Measurements from ENCODE around the gene CYB5B.

CYB5B gene

GRCh38 chr16:69485816-69486215 is 61.4 kb downstream of the CYB5B start:
- Histone ChIP-seq H3K9ac (no peak overlapping the region), H3K79me2 (no peaks in the 10 kb centered on the region), H3K27ac (no peak overlapping the region), H3K4me1 (no peaks in the 10 kb centered on the region), H3K4me2 (ENCODE audit: low read length) (no peak overlapping the region), H3K36me3 (ENCODE audit: control insufficient read depth, insufficient read depth, low read length) (no peaks in the 10 kb centered on the region), H3K9me3 (ENCODE audit: control insufficient read depth, low read length) (no peaks in the 10 kb centered on the region), H2AFZ (no peak overlapping the region), H3K4me3 (ENCODE audit: low read depth, low read length) (no peak overlapping the region), H3K27me3 (ENCODE audit: control insufficient read depth, insufficient read depth, low read length) (no peaks in the 10 kb centered on the region)
- TF ChIP-seq, protein P1, sequence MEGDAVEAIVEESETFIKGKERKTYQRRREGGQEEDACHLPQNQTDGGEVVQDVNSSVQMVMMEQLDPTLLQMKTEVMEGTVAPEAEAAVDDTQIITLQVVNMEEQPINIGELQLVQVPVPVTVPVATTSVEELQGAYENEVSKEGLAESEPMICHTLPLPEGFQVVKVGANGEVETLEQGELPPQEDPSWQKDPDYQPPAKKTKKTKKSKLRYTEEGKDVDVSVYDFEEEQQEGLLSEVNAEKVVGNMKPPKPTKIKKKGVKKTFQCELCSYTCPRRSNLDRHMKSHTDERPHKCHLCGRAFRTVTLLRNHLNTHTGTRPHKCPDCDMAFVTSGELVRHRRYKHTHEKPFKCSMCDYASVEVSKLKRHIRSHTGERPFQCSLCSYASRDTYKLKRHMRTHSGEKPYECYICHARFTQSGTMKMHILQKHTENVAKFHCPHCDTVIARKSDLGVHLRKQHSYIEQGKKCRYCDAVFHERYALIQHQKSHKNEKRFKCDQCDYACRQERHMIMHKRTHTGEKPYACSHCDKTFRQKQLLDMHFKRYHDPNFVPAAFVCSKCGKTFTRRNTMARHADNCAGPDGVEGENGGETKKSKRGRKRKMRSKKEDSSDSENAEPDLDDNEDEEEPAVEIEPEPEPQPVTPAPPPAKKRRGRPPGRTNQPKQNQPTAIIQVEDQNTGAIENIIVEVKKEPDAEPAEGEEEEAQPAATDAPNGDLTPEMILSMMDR (IDR thresholded peaks at IDR 0.05): no peak

DNA sequence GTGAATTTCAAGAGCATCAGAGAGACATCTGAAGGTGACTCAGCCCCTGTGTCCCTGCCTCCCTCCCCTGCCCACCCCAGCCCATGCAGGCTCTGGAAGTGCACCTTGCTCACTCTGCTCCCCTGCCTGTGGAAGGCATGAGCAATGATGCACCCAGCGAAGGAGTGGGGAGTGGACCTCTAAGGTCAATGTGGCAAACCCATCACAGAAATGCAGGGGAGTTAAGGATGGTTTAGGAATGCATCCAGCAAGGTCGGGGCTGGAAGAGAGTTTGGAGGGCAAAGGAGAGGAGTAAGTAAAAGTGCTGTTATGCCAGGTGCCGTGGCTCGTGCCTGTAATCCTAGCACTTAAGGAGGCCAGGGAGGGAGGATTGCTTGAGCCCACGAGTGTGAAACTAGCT is 61.9 kb downstream of the CYB5B start:
- no peak overlapping the region for H2AFZ ChIP-seq
- H3K27me3 ChIP-seq (ENCODE audit: control insufficient read depth, insufficient read depth, low read length): no peaks in the 10 kb centered on the region
- no peak overlapping the region for H3K4me2 ChIP-seq (ENCODE audit: low read length)
- H3K4me3 ChIP-seq (ENCODE audit: low read depth, low read length): no peak overlapping the region
- no peaks in the 10 kb centered on the region for H3K36me3 ChIP-seq (ENCODE audit: control insufficient read depth, insufficient read depth, low read length)
- TF ChIP-seq, protein P1 (IDR thresholded peaks at IDR 0.05): no peak
- no peaks in the 10 kb centered on the region for H3K9me3 ChIP-seq (ENCODE audit: control insufficient read depth, low read length)
- H3K9ac ChIP-seq: no peak overlapping the region
- no peaks in the 10 kb centered on the region for H3K4me1 ChIP-seq
- no peak overlapping the region for H3K27ac ChIP-seq
- H3K79me2 ChIP-seq: no peaks in the 10 kb centered on the region

DNA sequence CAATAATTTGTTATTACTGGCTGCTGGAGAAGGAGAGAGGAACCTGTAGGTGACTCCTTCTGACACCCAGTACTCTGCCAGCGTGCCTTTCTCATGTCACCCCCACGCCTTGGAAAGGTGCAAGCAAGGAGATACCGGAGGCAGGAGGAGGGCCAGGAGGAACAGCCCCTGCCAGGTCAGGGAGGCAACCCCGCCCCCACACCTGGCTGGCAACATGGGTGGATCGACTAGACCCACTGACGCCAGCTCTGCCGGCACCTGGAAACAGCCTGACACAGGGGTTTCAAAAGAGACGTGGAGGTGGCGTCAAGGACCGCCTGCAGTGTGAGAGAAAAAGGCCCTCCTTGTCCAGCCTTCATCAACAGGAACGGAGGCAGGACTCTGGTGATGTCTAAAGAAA is 62.3 kb downstream of the CYB5B start:
- TF ChIP-seq, protein P1 (IDR thresholded peaks at IDR 0.05): no peak
- Histone ChIP-seq H3K36me3 (ENCODE audit: control insufficient read depth, insufficient read depth, low read length) (no peaks in the 10 kb centered on the region), H3K9me3 (ENCODE audit: control insufficient read depth, low read length) (no peaks in the 10 kb centered on the region)

DNA sequence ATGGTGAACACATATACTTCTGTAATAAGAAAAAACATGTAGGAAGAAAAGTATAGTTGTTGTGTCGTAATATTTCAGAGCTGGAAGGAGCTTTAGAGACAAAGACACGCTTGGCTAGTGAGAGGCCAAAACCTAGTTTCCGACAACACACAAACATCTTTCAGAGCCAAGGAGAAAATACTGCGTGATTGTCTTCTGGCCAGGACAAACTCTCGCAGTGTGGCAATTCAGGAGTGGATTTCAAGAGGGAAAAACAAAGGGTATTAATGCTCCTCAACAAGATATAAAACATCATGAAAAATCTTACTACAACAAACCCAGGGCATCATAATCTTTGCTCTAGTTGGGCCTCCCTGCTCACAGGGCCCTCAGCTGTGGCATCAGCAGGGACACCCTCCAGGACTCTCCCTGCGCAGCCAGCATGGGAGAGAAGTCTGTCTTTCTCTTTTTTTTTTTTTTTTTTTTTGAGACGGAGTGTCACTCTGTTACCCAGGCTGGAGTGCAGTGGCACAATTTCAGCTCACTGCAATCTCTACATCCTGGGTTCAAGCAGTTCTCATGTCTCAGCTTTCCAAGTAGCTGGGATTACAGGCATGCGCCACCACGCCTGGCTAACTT is 66.4 kb downstream of the CYB5B start:
- no peaks in the 10 kb centered on the region for H3K36me3 ChIP-seq (ENCODE audit: control insufficient read depth, insufficient read depth, low read length)
- no peak overlapping the region for H3K9ac ChIP-seq
- H3K79me2 ChIP-seq: no peaks in the 10 kb centered on the region
- no peak overlapping the region for H3K4me3 ChIP-seq (ENCODE audit: low read depth, low read length)
- no peak overlapping the region for H3K4me2 ChIP-seq (ENCODE audit: low read length)
- no peak overlapping the region for H2AFZ ChIP-seq
- H3K9me3 ChIP-seq (ENCODE audit: control insufficient read depth, low read length): no peaks in the 10 kb centered on the region
- no peaks in the 10 kb centered on the region for H3K27me3 ChIP-seq (ENCODE audit: control insufficient read depth, insufficient read depth, low read length)
- H3K4me1 ChIP-seq: no peaks in the 10 kb centered on the region
- TF ChIP-seq, protein P1 (IDR thresholded peaks at IDR 0.05): no peak
- H3K27ac ChIP-seq: no peak overlapping the region

More for the DNA sequence above, 62.3 kb downstream of the CYB5B start:
- Histone ChIP-seq H2AFZ (no peak overlapping the region), H3K9ac (no peak overlapping the region), H3K4me2 (ENCODE audit: low read length) (no peak overlapping the region), H3K4me1 (no peaks in the 10 kb centered on the region), H3K79me2 (no peaks in the 10 kb centered on the region), H3K4me3 (ENCODE audit: low read depth, low read length) (no peak overlapping the region), H3K27ac (no peak overlapping the region), H3K27me3 (ENCODE audit: control insufficient read depth, insufficient read depth, low read length) (no peaks in the 10 kb centered on the region)

DNA sequence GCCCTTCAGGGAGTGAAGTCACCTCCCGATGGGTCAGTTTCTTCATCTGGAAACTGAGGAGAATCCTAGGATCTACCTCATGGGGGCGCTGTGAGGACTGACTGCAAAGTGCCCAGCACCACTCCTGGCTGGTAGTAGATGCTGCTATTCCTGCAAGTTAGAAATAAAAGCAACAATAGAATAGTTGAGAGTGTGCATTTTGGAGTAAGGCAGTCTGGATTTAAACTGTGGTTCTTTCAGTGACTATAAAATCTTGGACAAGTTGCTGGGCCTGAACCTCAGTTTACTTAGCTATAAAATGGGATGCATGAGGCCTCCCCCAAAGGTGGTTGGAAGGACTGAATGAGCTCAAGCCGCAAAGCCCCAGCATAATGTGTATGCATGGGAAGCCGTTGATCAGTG is 70.6 kb downstream of the CYB5B start:
- Histone ChIP-seq H3K9me3 (ENCODE audit: control insufficient read depth, low read length) (no peaks in the 10 kb centered on the region), H3K36me3 (ENCODE audit: control insufficient read depth, insufficient read depth, low read length) (no peaks in the 10 kb centered on the region), H3K9ac (no peak overlapping the region), H3K4me2 (ENCODE audit: low read length) (no peak overlapping the region), H3K27me3 (ENCODE audit: control insufficient read depth, insufficient read depth, low read length) (no peaks in the 10 kb centered on the region), H3K27ac (no peak overlapping the region), H3K4me3 (ENCODE audit: low read depth, low read length) (no peak overlapping the region), H3K4me1 (no peaks in the 10 kb centered on the region), H3K79me2 (no peaks in the 10 kb centered on the region), H2AFZ (no peak overlapping the region)
- TF ChIP-seq, protein P1 (IDR thresholded peaks at IDR 0.05): no peak
